Left lung (tissue), 10 donors: Measurements from ENCODE around the gene RABL3. TPM values are rescaled to one million over a fixed set of nuclear protein-coding genes. Genes with fewer than 3 reads are reported as not detected.

ENCODE experiments used
- ATAC-seq: fragments of 200-7000 bp; cut with Tn5 transposase; one replicate; pipeline ENCODE4 v1.9.1; 2020; ENCODE audit warnings: moderate library complexity
- DNase-seq, 4 donors: peaks; one replicate each; pipeline ENCODE4 v3.0.0-alpha.2; 2013 to 2020
- H3K27ac ChIP-seq, 2 donors: fragments of 200-600 bp; sonication (generic) in 1 of 2; one replicate each; pipeline versions ENCODE4 v1.5.0 to v1.8.0; 2020 to 2021
- H3K27me3 ChIP-seq, 2 donors: fragments of 200-600 bp; sonication (generic) in 1 of 2; one replicate each; pipeline versions ENCODE4 v1.5.0 to v1.8.0; 2020 to 2021
- H3K36me3 ChIP-seq, 2 donors: fragments of 200-600 bp; sonication (generic) in 1 of 2; one replicate each; pipeline versions ENCODE4 v1.5.0 to v1.8.0; 2020 to 2021
- H3K4me1 ChIP-seq, 2 donors: fragments of 200-600 bp; one replicate each; pipeline ENCODE4 v1.8.0; 2021
- H3K4me3 ChIP-seq, 2 donors: fragments of 200-600 bp; sonication (generic) in 1 of 2; one replicate each; pipeline versions ENCODE4 v1.5.0 to v1.8.0; 2020 to 2021; ENCODE audit warnings: mild to moderate bottlenecking in 1 of 2
- H3K9me3 ChIP-seq, 2 donors: fragments of 200-600 bp; sonication (generic) in 1 of 2; one replicate each; pipeline versions ENCODE4 v1.5.0 to v1.8.0; 2020 to 2021
- intact Hi-C, 2 donors: fragments of 100-400 bp; cut with DNase I; formaldehyde crosslinking; loops; one replicate each; pipeline versions ENCODE4 v1.11.2 to v1.14.2; 2022
- polyA plus RNA-seq, 6 donors: library from polyadenylated mRNA; unstranded; fragments of 120-200 nt; gene quantifications; one replicate each; pipeline ENCODE4 v1.2.1, GENCODE V29; 2013; ENCODE audit not compliant: insufficient read length in 6 of 6
- total RNA-seq, 2 donors: library from RNA; stranded (reverse); fragmentation: NEBNext Ultra II Directional; extraction: Animal tissue kit (Norgen Biotek cat#: 25700); gene quantifications; one replicate each; pipeline ENCODE4 v1.2.1, GENCODE V29; 2021
- TF ChIP-seq, protein P1 (sequence below), 2 donors: fragments of 200-600 bp; sonication (generic) in 1 of 2; IDR thresholded peaks; one replicate each; pipeline versions ENCODE4 v1.5.0 to v1.8.0; 2021; ENCODE audit warnings: antibody characterized with exemption in 2 of 2
- donor health status: DM: no; HTN: yes; CAD: no.
- donor health status: DM: no; HTN: no; CAD: no.

The RABL3 gene
- total and polyA plus RNA-seq, 8 donors: 19.0 to 29.2 (median 24.1) TPM

DNA sequence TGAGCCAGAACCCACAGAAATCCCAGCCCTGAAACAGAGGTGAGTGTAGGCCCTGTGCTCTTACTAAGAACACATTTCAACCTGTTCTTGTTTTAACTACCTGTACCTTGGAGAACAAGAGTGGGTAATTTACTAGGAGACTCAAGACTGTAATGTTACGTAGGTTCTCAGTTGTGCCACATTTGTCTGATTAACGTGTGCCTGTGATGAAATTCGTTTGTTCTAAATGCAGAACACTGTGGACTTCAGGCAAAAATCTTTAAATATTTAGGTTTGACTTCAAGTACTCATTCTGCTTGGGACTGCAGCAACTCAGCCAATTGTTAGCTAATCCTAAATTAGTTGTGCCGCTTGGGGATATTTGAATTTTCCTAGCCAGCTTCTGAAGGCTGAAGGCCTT is 28.6 kb upstream of the RABL3 start:
- H3K36me3 ChIP-seq: peaks cover 0 to 20% of the 10 kb centered on the region in 2 donors
- H3K9me3 ChIP-seq: no peaks in the 10 kb centered on the region
- TF ChIP-seq, protein P1, sequence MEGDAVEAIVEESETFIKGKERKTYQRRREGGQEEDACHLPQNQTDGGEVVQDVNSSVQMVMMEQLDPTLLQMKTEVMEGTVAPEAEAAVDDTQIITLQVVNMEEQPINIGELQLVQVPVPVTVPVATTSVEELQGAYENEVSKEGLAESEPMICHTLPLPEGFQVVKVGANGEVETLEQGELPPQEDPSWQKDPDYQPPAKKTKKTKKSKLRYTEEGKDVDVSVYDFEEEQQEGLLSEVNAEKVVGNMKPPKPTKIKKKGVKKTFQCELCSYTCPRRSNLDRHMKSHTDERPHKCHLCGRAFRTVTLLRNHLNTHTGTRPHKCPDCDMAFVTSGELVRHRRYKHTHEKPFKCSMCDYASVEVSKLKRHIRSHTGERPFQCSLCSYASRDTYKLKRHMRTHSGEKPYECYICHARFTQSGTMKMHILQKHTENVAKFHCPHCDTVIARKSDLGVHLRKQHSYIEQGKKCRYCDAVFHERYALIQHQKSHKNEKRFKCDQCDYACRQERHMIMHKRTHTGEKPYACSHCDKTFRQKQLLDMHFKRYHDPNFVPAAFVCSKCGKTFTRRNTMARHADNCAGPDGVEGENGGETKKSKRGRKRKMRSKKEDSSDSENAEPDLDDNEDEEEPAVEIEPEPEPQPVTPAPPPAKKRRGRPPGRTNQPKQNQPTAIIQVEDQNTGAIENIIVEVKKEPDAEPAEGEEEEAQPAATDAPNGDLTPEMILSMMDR (IDR thresholded peaks at IDR 0.05): no peak
- H3K27ac ChIP-seq: no peak overlapping the region
- ATAC-seq: no peak
- H3K27me3 ChIP-seq: no peaks in the 10 kb centered on the region
- DNase-seq: no peak
- no peak overlapping the region for H3K4me3 ChIP-seq
- intact Hi-C loops: no loop called here
- peaks cover 0 to 10% of the 10 kb centered on the region in 2 donors for H3K4me1 ChIP-seq

DNA sequence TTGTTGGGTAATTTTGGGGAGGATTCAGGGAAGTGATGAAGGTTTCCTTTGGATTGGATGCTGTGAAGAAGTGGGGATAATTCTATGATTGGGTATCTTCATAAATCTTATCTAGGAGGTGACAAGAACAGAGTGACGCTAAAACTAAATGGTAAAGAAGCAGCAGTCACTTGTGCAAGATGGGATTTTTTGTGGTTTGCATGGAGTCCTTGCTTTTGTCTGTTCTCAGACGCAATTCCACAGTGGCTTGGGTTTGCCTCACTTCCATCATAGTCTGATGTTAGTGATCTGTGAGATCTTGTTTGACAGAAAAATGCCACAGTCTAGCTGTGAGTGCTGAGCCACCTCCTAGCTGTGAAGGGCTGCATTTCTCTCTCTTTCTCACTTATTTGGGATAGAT is 27.1 kb upstream of the RABL3 start:
- Histone ChIP-seq H3K9me3 (no peaks in the 10 kb centered on the region), H3K36me3 (peaks cover 0 to 20% of the 10 kb centered on the region in 2 donors), H3K27ac (no peak overlapping the region), H3K4me1 (peaks cover 0 to 10% of the 10 kb centered on the region in 2 donors), H3K27me3 (no peaks in the 10 kb centered on the region), H3K4me3 (no peak overlapping the region)
- TF ChIP-seq, protein P1 (IDR thresholded peaks at IDR 0.05): no peak
- ATAC-seq (no peak), DNase-seq (no peak)
- intact Hi-C loops: no loop called here

DNA sequence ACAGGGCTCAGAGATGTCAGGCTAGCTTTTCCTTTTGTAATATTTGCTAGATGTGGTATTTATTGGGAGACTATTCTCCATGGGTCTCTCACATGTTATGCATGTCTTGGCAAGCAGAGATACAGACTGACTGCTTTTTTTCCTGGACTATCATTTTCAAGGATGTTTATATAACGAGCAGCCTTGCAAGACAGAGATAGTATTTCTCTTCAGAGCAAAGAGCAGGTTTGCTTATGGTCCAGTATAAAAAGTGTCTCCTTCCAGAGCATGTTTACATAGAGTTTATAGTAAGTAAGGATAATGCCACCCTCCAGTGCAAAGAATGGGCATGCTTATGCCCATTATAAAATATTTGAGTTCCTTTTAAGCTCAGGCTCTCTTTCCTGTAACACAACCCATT is 24.8 kb upstream of the RABL3 start:
- Histone ChIP-seq H3K36me3 (peaks cover 0 to 11% of the 10 kb centered on the region in 2 donors), H3K4me1 (peaks cover 0 to 10% of the 10 kb centered on the region in 2 donors), H3K4me3 (no peak overlapping the region), H3K27me3 (no peaks in the 10 kb centered on the region), H3K27ac (no peak overlapping the region), H3K9me3 (no peaks in the 10 kb centered on the region)
- ATAC-seq (no peak), DNase-seq (no peak)
- intact Hi-C loops: no loop called here
- TF ChIP-seq, protein P1 (IDR thresholded peaks at IDR 0.05): no peak

DNA sequence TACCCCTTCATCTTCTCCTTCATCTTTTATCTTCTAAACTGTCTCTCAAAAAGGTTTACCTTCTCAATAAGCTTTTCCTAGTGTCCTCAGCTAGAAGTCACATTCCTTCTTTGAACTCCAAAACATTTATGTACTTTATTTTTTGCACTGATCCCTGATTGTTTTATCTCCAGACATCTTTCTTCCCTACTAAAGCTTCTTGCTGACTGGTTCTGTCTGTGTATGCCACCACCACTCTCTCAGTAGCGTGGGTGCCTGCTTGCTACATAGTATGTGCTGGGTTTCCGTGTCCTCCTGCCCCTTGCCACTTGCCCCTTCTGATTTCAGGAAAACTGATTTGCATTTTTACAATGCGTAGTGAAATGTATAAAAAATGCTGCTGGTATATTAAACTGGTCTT is 24.3 kb upstream of the RABL3 start:
- Histone ChIP-seq H3K27ac (no peak overlapping the region), H3K4me3 (no peak overlapping the region), H3K27me3 (no peaks in the 10 kb centered on the region), H3K36me3 (peaks cover 0 to 11% of the 10 kb centered on the region in 2 donors), H3K4me1 (peaks cover 0 to 10% of the 10 kb centered on the region in 2 donors), H3K9me3 (no peaks in the 10 kb centered on the region)
- no peak for DNase-seq
- TF ChIP-seq, protein P1 (IDR thresholded peaks at IDR 0.05): no peak
- ATAC-seq: no peak
- intact Hi-C loops: no loop called here

DNA sequence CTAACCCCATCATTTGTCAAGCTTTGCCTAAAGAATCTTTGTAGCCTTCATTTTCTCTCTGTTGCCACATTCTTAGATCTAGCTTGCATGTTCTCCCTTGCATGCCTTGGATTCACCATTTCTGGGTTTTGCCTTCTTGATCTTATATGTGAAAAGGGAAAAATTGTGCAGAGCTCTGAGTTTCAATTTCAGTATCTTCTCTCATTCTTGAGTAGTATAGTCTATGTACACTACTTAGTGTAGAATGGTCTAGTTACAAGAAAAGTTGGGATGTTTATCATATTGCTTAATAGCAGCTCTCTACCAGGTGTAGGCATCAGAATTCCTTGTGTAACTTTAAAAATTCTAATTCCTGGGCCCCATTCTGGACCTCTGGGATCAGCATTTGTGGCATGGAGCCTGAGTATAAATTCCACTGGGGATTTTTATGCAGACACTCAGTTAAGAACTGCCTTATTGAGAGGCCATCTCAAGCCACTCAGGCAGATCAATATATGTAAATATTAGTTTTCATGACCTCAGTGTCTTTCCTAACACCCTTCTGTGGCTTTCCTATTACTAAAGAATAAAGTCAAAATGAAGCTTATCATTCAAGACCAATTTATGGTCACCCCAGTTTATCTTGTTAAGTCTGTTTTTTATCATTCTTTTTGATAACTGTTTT is 23.6 kb upstream of the RABL3 start:
- H3K36me3 ChIP-seq: peaks cover 0 to 5% of the 10 kb centered on the region in 2 donors
- no peak overlapping the region for H3K27ac ChIP-seq
- DNase-seq (no peak), ATAC-seq (no peak)
- no peak overlapping the region for H3K4me3 ChIP-seq
- TF ChIP-seq, protein P1 (IDR thresholded peaks at IDR 0.05): no peak
- H3K9me3 ChIP-seq: no peaks in the 10 kb centered on the region
- H3K4me1 ChIP-seq: peaks cover 0 to 10% of the 10 kb centered on the region in 2 donors
- H3K27me3 ChIP-seq: no peaks in the 10 kb centered on the region
- intact Hi-C loops: no loop called here
